ENCODE results near the gene BCL2L14. TPM values are rescaled to one million over a fixed set of nuclear protein-coding genes. Genes with fewer than 3 reads are reported as not detected.

BCL2L14 gene
- total and polyA plus RNA-seq, 8 donors = 2.6 to 32.7 (median 16.4) TPM

GRCh38 chr12:12087693-12088034 is 16.9 kb downstream of the BCL2L14 start:
- Histone ChIP-seq H3K27me3 (no peaks in the 10 kb centered on the region), H3K36me3 (peaks cover 0 to 7% (median 3%) of the 10 kb centered on the region in 4 donors), H3K4me3 (no peak overlapping the region), H3K4me1 (no peaks in the 10 kb centered on the region), H3K9me3 (no peaks in the 10 kb centered on the region), H3K27ac (no peak overlapping the region)
- intact Hi-C loops (cut with DNase I; ENCODE audit: low total_unique reads) = loop anchor here (10.0 kb wide), 1 partner anchor 247 kb away; no protein-coding TSS in a partner anchor
- DNase-seq = no peak
- WGBS, 5 donors = 92 to 100% (median 95%) methylated on average over 2 of the region's 2 CpGs
- TF ChIP-seq POLR2AphosphoS5 (IDR thresholded peaks at IDR 0.05) (no peak), POLR2A (IDR thresholded peaks at IDR 0.05) (no peak), CTCF (IDR thresholded peaks at IDR 0.05) (no peak), EP300 (IDR thresholded peaks at IDR 0.05) (no peak)

- intact Hi-C loops (cut with DNase I; ENCODE audit: low total_unique reads) = loop anchor here (10.0 kb wide), 1 partner anchor 247 kb away; no protein-coding TSS in a partner anchor
- Histone ChIP-seq H3K9me3 (no peaks in the 10 kb centered on the region), H3K36me3 (peaks cover 0 to 7% (median 3%) of the 10 kb centered on the region in 4 donors), H3K4me3 (no peak overlapping the region), H3K4me1 (no peaks in the 10 kb centered on the region), H3K27ac (no peak overlapping the region), H3K27me3 (no peaks in the 10 kb centered on the region)
- no peak for DNase-seq
- TF ChIP-seq POLR2A (IDR thresholded peaks at IDR 0.05) (no peak), POLR2AphosphoS5 (IDR thresholded peaks at IDR 0.05) (no peak), EP300 (IDR thresholded peaks at IDR 0.05) (no peak), CTCF (IDR thresholded peaks at IDR 0.05) (no peak)
- 89 to 96% (median 93%) methylated on average over 10 of the region's 10 CpGs for WGBS, 5 donors
Measured at GRCh38 chr12:12088147-12088546, 17.4 kb downstream of the BCL2L14 start.

- Histone ChIP-seq H3K4me1 (no peaks in the 10 kb centered on the region), H3K4me3 (no peak overlapping the region), H3K27ac (no peak overlapping the region), H3K9me3 (no peaks in the 10 kb centered on the region), H3K36me3 (peaks cover 0 to 7% (median 3%) of the 10 kb centered on the region in 4 donors), H3K27me3 (no peaks in the 10 kb centered on the region)
- intact Hi-C loops (cut with DNase I; ENCODE audit: low total_unique reads) = loop anchor here (10.0 kb wide), 1 partner anchor 246 kb away; no protein-coding TSS in a partner anchor
- TF ChIP-seq EP300 (IDR thresholded peaks at IDR 0.05) (no peak), POLR2AphosphoS5 (IDR thresholded peaks at IDR 0.05) (no peak), POLR2A (IDR thresholded peaks at IDR 0.05) (no peak), CTCF (IDR thresholded peaks at IDR 0.05) (no peak)
- no peak for DNase-seq
- 83 to 98% (median 91%) methylated on average over 9 of the region's 9 CpGs for WGBS, 5 donors
Measured at GRCh38 chr12:12088761-12089160, 18.0 kb downstream of the BCL2L14 start.

GRCh38 chr12:12091071-12091470 is 20.3 kb downstream of the BCL2L14 start:
- H3K9me3 ChIP-seq = no peaks in the 10 kb centered on the region
- intact Hi-C loops (cut with DNase I; ENCODE audit: low total_unique reads) = no loop called here
- no peaks in the 10 kb centered on the region for H3K27me3 ChIP-seq
- no peak overlapping the region for H3K4me3 ChIP-seq
- no peak for TF ChIP-seq EP300 (IDR thresholded peaks at IDR 0.05)
- no peak for TF ChIP-seq POLR2A (IDR thresholded peaks at IDR 0.05)
- no peak for TF ChIP-seq CTCF (IDR thresholded peaks at IDR 0.05)
- TF ChIP-seq POLR2AphosphoS5 (IDR thresholded peaks at IDR 0.05) = no peak
- H3K27ac ChIP-seq = no peak overlapping the region
- no peak for DNase-seq
- WGBS, 5 donors = 85 to 92% (median 91%) methylated on average over 3 of the region's 3 CpGs
- peaks cover 0 to 13% (median 9%) of the 10 kb centered on the region in 4 donors for H3K36me3 ChIP-seq
- H3K4me1 ChIP-seq = no peaks in the 10 kb centered on the region
